Dermis blood vessel endothelial cell (primary cell): ENCODE data around the gene CFAP43. TPM values are rescaled to one million over a fixed set of nuclear protein-coding genes. Genes with fewer than 3 reads are reported as not detected.

ENCODE experiments used
- DNase-seq: peaks from one replicate; pipeline ENCODE4 v3.0.0; 2010
- total RNA-seq: library from RNA; depleted of rRNA; stranded (reverse); fragments of >200 nt; gene quantifications from 2 replicates; pipeline ENCODE4 v1.2.3, GENCODE V29; 2014

Gene CFAP43, protein sequence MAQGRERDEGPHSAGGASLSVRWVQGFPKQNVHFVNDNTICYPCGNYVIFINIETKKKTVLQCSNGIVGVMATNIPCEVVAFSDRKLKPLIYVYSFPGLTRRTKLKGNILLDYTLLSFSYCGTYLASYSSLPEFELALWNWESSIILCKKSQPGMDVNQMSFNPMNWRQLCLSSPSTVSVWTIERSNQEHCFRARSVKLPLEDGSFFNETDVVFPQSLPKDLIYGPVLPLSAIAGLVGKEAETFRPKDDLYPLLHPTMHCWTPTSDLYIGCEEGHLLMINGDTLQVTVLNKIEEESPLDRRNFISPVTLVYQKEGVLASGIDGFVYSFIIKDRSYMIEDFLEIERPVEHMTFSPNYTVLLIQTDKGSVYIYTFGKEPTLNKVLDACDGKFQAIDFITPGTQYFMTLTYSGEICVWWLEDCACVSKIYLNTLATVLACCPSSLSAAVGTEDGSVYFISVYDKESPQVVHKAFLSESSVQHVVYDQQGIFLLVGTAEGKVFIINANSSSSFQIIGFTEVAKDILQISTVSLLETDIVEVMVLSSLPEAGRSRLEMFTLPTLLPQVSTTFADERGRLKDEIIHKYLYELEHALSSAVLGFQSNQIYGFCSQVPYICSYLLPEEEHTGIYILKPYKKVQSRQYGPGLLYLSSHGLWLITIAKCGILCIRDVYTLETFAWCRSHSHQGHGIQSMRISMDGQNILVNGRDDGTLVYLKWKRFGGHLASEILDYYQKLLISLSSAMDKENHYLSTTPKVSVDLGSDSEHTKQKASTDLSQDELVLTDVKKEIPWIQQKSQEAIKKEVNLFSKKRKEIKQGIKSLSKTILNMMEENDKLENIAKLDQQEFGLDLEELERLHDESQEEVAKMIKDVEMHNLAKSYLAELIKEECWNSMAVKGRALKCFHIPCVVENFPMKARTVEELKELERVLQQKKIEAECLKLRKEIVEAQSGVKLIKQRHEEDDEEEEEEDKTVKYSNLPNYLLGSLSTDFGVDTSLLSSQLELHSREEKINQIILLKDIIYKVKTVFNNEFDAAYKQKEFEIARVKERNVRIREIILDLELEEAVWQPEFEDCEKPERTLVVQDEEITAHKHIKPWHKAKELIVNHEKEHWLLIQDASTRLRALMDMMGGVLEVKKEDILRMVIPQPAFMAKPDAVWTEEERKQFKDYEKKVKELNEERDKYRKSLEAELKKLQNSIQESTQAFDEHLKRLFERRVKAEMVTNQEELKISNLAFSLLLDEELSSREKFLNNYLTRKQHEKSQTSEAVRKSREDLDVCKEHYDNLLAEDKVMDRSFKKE (N-terminal part only)
- 0.23 TPM in 1 of 2 replicates, not detected in the other for total RNA-seq

DNA sequence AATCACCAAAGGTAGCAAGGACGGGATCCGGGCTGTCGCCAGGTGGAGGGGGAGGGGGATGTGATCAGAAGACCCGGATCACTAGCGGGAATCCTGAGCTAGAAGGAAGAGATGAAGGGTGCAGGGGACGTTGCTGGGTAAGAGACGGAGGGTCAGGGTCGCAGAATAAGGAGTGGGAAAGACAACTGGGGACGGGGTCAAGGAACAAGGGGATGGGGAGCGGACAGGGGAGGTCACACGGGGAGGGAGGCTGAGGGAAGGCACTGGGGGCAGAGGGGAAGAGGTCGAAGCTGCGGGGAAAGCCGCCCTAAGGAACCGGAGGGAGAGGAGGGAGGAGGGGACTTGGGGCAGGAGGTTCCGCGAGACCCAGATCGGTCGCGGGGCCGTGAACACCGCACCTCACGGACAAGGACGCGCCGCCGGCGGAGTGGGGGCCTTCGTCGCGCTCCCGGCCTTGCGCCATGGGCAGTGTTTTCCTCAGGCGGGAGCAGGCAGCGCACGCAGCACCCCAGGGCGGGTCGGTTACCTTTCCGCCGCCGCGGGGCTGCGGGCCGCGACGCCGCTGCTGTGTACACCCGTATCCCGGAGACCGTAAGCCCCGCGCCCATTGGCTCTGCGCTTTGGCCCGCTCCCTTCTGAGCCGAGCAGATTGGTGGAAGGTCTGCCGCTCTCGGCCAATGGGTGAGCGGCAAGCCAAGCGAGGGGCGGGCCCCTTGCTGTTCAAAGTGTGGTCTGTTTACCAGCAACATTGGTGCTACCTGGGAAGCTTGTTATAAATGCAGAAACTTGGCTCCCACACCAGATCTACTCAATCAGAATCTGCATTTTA is at the start of gene CFAP43:
CFAP43 (minus strand) TSS at position 581 of the 829 bp plus-strand sequence; CDS start at position 463, 118 bp downstream.
- DNase-seq = peak; percentile 97

DNA sequence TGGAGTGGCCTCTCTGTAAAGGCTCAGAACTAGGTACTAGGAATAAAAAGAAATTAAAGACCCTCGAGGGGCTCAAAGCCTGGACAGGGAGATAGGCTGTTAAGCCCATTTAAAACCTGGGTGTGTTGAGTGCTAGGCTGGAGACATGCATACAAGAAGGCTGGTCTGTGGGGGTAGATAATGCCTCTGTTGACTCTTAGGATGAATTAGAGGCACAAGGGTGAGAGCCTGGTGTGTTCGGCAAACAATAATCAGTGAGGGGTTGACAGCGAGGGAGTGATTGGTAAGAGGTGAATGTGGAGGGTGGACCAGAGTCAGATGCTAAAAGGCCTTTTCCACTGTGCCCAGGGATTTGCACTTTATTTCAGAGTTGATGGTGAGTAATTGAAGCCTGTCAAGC is 49.5 kb upstream of the CFAP43 start:
- DNase-seq = no peak

GRCh38 chr10:104279550-104280259 is 47.5 kb upstream of the CFAP43 start:
- no peak for DNase-seq

DNA sequence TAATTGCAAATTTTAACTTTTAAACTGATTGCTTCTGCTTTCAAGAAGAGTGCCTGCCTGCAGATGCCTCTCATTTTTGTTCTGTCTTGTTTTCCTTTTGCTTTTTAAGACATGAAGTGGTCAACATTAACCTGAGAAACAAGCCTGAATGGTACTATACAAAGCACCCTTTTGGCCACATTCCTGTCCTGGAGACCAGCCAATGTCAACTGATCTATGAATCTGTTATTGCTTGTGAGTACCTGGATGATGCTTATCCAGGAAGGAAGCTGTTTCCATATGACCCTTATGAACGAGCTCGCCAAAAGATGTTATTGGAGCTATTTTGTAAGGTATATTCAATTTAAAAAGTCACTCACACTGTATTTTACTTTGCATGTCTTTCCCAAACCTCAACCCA is 45.6 kb upstream of the CFAP43 start:
- no peak for DNase-seq

- DNase-seq = no peak
Observed at GRCh38 chr10:104276192-104276591, 44.0 kb upstream of the CFAP43 start.

- DNase-seq = peak; percentile 63
Observed at GRCh38 chr10:104274762-104275721, 42.9 kb upstream of the CFAP43 start.

GRCh38 chr10:104273899-104274575 is 41.9 kb upstream of the CFAP43 start:
- DNase-seq = no peak

GRCh38 chr10:104273286-104273685 is 41.1 kb upstream of the CFAP43 start:
- no peak for DNase-seq

GRCh38 chr10:104268713-104269645 is 36.8 kb upstream of the CFAP43 start, which contains the start of gene GSTO2:
GSTO2 (plus strand) TSS chr10:104269184; CDS start chr10:104274916, 5,732 bp downstream.
- DNase-seq = peak; percentile 100

DNA sequence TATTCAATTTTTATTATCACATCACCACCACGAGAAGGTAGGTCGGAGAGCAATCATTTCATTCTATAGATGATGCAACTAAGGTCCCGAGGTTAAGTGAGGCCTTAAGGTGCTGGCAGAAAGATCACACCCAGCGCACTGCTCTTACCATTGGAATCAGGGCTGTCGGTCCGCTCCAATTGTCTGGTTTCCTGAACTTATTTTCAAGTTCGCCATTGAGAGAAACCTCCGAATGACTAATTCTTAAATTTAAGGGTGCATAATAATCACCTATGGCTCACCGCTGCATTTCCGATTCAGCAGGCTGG is 36.2 kb upstream of the CFAP43 start:
- peak; percentile 41 for DNase-seq

DNA sequence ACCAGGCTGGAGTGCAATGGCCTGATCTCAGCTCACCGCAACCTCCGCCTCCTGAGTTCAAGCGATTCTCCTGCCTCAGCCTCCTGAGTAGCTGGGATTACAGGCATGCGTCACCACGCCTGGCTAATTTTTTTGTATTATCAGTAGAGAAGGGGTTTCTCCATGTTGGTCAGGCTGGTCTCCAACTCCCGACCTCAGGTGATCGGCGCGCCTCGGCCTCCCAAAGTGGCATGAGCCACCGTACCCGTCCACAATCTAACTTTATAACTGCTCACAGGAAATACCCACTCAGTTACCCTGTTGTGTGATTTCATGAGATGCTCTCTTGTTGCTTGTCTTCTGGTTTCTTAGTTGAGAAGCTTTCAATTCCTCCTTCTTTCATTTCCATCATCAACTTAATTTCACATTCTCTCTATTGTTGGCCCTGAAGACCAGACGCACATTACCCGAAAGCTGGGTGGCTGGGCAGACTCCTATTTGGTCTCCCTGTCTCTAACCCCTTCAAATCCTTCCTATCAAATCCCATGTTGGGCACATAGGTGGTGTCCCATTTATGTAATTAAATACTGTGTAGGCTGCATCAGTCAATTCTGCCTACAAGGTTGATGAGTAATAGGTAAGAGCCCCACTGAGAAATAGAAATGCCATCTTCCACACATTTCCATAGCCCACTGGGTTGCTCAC is 35.7 kb upstream of the CFAP43 start:
- DNase-seq = no peak

DNA sequence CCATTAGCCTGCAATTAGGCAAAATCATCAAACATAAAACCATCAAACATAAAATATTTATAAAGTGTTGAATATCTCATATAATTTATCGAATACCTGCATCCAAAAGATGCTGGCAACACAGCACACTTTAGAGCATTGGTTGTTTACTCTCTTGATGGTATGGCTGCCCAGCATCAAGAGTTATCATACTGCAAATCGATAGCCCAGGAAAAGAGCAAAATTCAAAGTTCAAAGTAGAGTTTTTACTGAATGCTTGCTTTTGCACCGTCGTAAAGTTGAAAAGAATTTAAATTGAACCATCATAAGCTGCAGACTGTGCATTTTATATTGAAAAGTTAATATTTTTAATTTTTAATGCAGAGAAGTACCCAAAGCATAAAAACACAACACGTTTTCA is 32.6 kb upstream of the CFAP43 start:
- no peak for DNase-seq

DNA sequence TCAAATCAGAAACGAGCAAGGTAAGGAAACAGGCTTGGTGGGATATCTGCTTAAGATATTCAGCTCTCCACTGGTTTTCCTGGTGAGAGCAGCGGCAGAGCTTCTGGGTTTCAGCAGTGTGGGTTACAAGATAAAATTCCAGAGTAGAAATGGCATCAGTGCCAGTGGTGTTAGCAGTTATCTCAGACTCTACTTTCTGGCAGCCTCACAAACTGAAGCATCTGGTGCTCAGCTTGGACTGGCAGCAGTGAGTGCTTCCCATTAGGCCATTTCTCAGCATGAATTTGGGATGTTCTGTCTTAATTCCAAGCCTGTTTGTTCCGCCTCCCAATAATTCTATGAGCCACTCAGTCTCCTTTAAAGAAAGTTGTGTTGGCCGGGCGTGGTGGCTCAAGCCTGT is 29.9 kb upstream of the CFAP43 start:
- no peak for DNase-seq

- DNase-seq = peak; percentile 78
Observed at GRCh38 chr10:104260775-104261115, 28.6 kb upstream of the CFAP43 start.

- DNase-seq = peak; percentile 58
Observed at GRCh38 chr10:104259999-104260774, 28.0 kb upstream of the CFAP43 start.

DNA sequence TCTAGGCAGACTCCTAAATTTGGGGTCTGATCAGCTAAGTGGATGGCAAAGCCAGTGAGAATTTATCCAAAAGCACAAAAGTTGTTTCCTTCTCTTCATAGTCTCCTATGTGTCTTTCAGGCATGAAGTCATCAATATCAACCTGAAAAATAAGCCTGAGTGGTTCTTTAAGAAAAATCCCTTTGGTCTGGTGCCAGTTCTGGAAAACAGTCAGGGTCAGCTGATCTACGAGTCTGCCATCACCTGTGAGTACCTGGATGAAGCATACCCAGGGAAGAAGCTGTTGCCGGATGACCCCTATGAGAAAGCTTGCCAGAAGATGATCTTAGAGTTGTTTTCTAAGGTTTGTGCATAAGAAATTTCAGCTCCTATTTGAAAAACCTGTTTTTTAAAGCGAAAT is 27.3 kb upstream of the CFAP43 start:
- DNase-seq = no peak

- DNase-seq = no peak
Observed at GRCh38 chr10:104258209-104258608, 26.0 kb upstream of the CFAP43 start.
